ENCODE measurements around the gene CEP295NL. TPM values are rescaled to one million over a fixed set of nuclear protein-coding genes. Genes with fewer than 3 reads are reported as not detected.

Gene CEP295NL
- total RNA-seq, 1 experiment from 2014 or later: 0.66 TPM

DNA sequence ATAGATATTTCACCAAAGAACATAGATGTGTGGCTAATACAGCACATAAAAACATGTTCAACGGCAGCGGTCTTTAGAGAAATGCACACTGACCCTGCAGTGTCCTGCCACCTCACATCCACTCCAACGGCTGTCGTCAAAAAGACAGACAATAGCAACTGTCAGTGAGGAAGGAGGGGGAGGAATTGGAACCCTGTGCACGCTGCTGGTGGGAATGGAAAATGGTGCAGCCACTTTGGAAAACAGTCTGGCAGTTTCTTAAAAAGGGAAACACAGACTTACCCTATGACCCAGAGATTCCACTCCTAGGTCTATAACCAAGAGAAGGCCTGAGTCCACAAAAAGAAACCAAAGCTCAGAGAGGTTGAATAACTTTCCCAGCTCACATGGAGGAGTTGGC, 7.7 kb downstream of the CEP295NL start:
- Histone ChIP-seq H3K27ac (ENCODE audit: insufficient read length, low read depth, low read length) (no peak overlapping the region), H3K4ac (ENCODE audit: low read depth, low read length) (no peak overlapping the region), H3T11ph (ENCODE audit: low read length) (no peak overlapping the region), H3K79me2 (ENCODE audit: insufficient read depth, low read length) (0 out of 2 replicates have a peak, but pooled peaks cover 3% of the 10 kb centered on the region), H3K23me2 (ENCODE audit: insufficient read length, low read depth, low read length, poor library complexity, severe bottlenecking) (no peaks in the 10 kb centered on the region), H3K4me1 (ENCODE audit: insufficient read depth, low read length) (0 out of 2 replicates have a peak, but pooled peaks cover 1% of the 10 kb centered on the region), H4K20me1 (ENCODE audit: control insufficient read depth, insufficient read depth, insufficient read length) (no peaks in the 10 kb centered on the region), H3K79me1 (ENCODE audit: insufficient read depth, low read depth, low read length, poor library complexity, severe bottlenecking) (no peaks in the 10 kb centered on the region), H3K23ac (ENCODE audit: insufficient read length, low read depth, low read length) (no peak overlapping the region), H3K4me2 (ENCODE audit: insufficient read depth, insufficient read length, low read length) (no peak overlapping the region), H3K56ac (ENCODE audit: insufficient read length, low read depth, low read length) (no peak overlapping the region), H3K18ac (ENCODE audit: insufficient read length, low read depth, low read length) (no peak overlapping the region), H2BK5ac (ENCODE audit: insufficient read length, low read length) (no peak overlapping the region), H3K14ac (ENCODE audit: insufficient read depth, low read length) (no peak overlapping the region), H2BK120ac (ENCODE audit: low read depth, low read length, poor library complexity, severe bottlenecking) (no peak overlapping the region), H2AK5ac (ENCODE audit: insufficient read length, low read length) (no peak overlapping the region), H4K91ac (ENCODE audit: insufficient read length, low read depth, low read length) (no peak overlapping the region), H3K27me3 (ENCODE audit: insufficient read depth, low read length) (no peaks in the 10 kb centered on the region), H3K9ac (ENCODE audit: extremely low read depth, insufficient read length, low read length) (no peak overlapping the region), H4K8ac (replicated peaks; ENCODE audit: insufficient read length, low read depth, low read length) (no peak overlapping the region), H4K5ac (ENCODE audit: insufficient read length, low read depth, low read length) (no peak overlapping the region), H2AFZ (ENCODE audit: low read length) (no peak overlapping the region), H2BK20ac (ENCODE audit: low read depth, low read length, poor library complexity, severe bottlenecking) (no peak overlapping the region), H2BK12ac (ENCODE audit: insufficient read length, low read depth, low read length) (no peak overlapping the region), H3K9me3 (ENCODE audit: control insufficient read depth, low read depth, low read length) (no peaks in the 10 kb centered on the region), H2BK15ac (ENCODE audit: low read depth, low read length) (no peak overlapping the region)
- peak overlapping the region in 1 of 3 experiments; percentile 60; a peak in 2 of 7 replicates for H3K27ac Mint-ChIP-seq
- no peaks in the 10 kb centered on the region for H3K27me3 Mint-ChIP-seq (ENCODE audit: low read depth)
- H3K4me1 Mint-ChIP-seq: peaks cover 18 to 41% of the 10 kb centered on the region in 2 experiments
- TF ChIP-seq, protein P1, sequence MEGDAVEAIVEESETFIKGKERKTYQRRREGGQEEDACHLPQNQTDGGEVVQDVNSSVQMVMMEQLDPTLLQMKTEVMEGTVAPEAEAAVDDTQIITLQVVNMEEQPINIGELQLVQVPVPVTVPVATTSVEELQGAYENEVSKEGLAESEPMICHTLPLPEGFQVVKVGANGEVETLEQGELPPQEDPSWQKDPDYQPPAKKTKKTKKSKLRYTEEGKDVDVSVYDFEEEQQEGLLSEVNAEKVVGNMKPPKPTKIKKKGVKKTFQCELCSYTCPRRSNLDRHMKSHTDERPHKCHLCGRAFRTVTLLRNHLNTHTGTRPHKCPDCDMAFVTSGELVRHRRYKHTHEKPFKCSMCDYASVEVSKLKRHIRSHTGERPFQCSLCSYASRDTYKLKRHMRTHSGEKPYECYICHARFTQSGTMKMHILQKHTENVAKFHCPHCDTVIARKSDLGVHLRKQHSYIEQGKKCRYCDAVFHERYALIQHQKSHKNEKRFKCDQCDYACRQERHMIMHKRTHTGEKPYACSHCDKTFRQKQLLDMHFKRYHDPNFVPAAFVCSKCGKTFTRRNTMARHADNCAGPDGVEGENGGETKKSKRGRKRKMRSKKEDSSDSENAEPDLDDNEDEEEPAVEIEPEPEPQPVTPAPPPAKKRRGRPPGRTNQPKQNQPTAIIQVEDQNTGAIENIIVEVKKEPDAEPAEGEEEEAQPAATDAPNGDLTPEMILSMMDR (conservative IDR thresholded peaks at IDR 0.05): no peak
- H3K36me3 Mint-ChIP-seq (ENCODE audit: insufficient read depth in 1 of 3, low read depth in 3 of 3): peaks cover 0 to 6% (median 0%) of the 10 kb centered on the region in 3 experiments; a peak in 3 of 7 replicates
- no CpG with 5 or more reads among the region's 5 CpGs for WGBS (ENCODE audit: extremely low coverage, insufficient read length, low lambda C conversion rate)
- H3K4me3 Mint-ChIP-seq: no peak overlapping the region
- no peak for DNase-seq
- H3K9me3 Mint-ChIP-seq: no peaks in the 10 kb centered on the region; a peak in 1 of 5 replicates

All from H9 (cell line).